B cell (primary cell): ENCODE data around the gene ZNF44. TPM values are rescaled to one million over a fixed set of nuclear protein-coding genes. Genes with fewer than 3 reads are reported as not detected.

Experiments used
- ATAC-seq: fragments of 200-7000 bp; cut with Tn5 transposase; one replicate; pipeline ENCODE4 v1.10.0; 2021; ENCODE audit warnings: low read depth, mild to moderate bottlenecking, moderate number of reproducible peaks, moderate library complexity
- CTCF ChIA-PET: fragments of 350-600 bp; sonication (Branson Sonifier 250); formaldehyde crosslinking; loops from one replicate; lab custom pipeline; 2021; ENCODE audit warnings: antibody characterized with exemption, inconsistent platforms; lab: Charles Lee
- POLR2A ChIA-PET: fragments of 350-600 bp; sonication (Branson Sonifier 250); formaldehyde crosslinking; loops from one replicate; lab custom pipeline; 2021; ENCODE audit warnings: antibody characterized with exemption; lab: Charles Lee
- DNase-seq: peaks from one replicate; pipeline ENCODE4 v3.0.0; 2013
- H2AFZ ChIP-seq: 2 replicates; pipeline ENCODE4 v1.6.1; 2012; ENCODE audit warnings: mild to moderate bottlenecking, low read depth, low read length; ENCODE audit not compliant: insufficient read depth, poor library complexity, severe bottlenecking
- H3K27ac ChIP-seq, 2 donors: 1 replicate in 1 of 2; 2 replicates in 1 of 2; pipeline ENCODE4 v1.5.1; 2012 to 2013; ENCODE audit warnings: low read length in 2 of 2, mild to moderate bottlenecking in 2 of 2, moderate library complexity in 1 of 2
- H3K27me3 ChIP-seq, 4 experiments: fragments of 200-600 bp in 1 of 4; sonication (generic) in 1 of 4; replicated peaks in 1 of 4; 1 replicate in 2 of 4; 2 replicates in 2 of 4; pipeline versions ENCODE4 v1.6.1 to v1.7.0; 2013 to 2016; ENCODE audit warnings: low read length in 3 of 4, mild to moderate bottlenecking in 2 of 4, mixed read lengths in 1 of 4, moderate library complexity in 1 of 4; ENCODE audit not compliant: insufficient read depth in 4 of 4, control insufficient read depth in 3 of 4; ENCODE audit errors: control extremely low read depth in 1 of 4
- H3K36me3 ChIP-seq, 2 experiments: replicated peaks in 1 of 2; 1 replicate in 1 of 2; 2 replicates in 1 of 2; pipeline versions ENCODE4 v1.6.1 to v1.7.1; 2013; ENCODE audit warnings: low read length in 1 of 2; ENCODE audit not compliant: insufficient read depth in 2 of 2, control insufficient read depth in 1 of 2; ENCODE audit errors: control extremely low read depth in 1 of 2, extremely low read depth in 1 of 2
- H3K4me1 ChIP-seq, 2 donors: fragments of 200-600 bp in 1 of 2; sonication (generic) in 1 of 2; 1 replicate in 1 of 2; 2 replicates in 1 of 2; pipeline versions ENCODE4 v1.5.1 to v1.6.1; 2013 to 2017; ENCODE audit warnings: low read length in 2 of 2; ENCODE audit not compliant: control insufficient read depth in 2 of 2, insufficient read depth in 2 of 2
- H3K4me2 ChIP-seq: replicated peaks from 2 replicates; pipeline ENCODE3; 2012; ENCODE audit warnings: mild to moderate bottlenecking, low read depth, low read length; ENCODE audit not compliant: poor library complexity, severe bottlenecking
- H3K4me3 ChIP-seq, 5 experiments: fragments of 200-600 bp in 1 of 5; sonication (generic) in 1 of 5; 1 replicate in 3 of 5; 2 replicates in 2 of 5; pipeline versions ENCODE4 v1.5.1 to v1.7.0; 2011 to 2016; ENCODE audit warnings: low read length in 4 of 5, mild to moderate bottlenecking in 4 of 5, low read depth in 2 of 5, control low read depth in 1 of 5, moderate library complexity in 1 of 5; ENCODE audit not compliant: insufficient read depth in 1 of 5; ENCODE audit errors: control extremely low read depth in 1 of 5, extremely low read depth in 1 of 5
- H3K79me2 ChIP-seq: fragments of 200-600 bp; sonication (generic); one replicate; pipeline ENCODE4 v1.6.0; 2016; ENCODE audit warnings: low read length; ENCODE audit not compliant: control insufficient read depth, insufficient read depth
- H3K9ac ChIP-seq: fragments of 200-600 bp; sonication (generic); 2 replicates; pipeline ENCODE4 v1.6.1; 2017; ENCODE audit warnings: mild to moderate bottlenecking, low read length, moderate library complexity
- H3K9me3 ChIP-seq, 3 donors: one replicate each; pipeline versions ENCODE4 v1.6.1 to v1.7.1; 2013; ENCODE audit warnings: low read length in 2 of 3; ENCODE audit not compliant: control insufficient read depth in 2 of 3, insufficient read depth in 1 of 3; ENCODE audit errors: control extremely low read depth in 1 of 3
- H4K20me1 ChIP-seq: 2 replicates; pipeline ENCODE4 v1.6.0; 2012; ENCODE audit warnings: mild to moderate bottlenecking, low read length; ENCODE audit not compliant: insufficient read depth, control insufficient read depth, poor library complexity, severe bottlenecking
- H3K27ac Mint-ChIP-seq: one replicate; pipeline ENCODE4 v1.8.0; 2021; ENCODE audit warnings: mixed read lengths
- H3K27me3 Mint-ChIP-seq: one replicate; pipeline ENCODE4 v1.8.0; 2021; ENCODE audit warnings: mixed read lengths
- H3K4me1 Mint-ChIP-seq: one replicate; pipeline ENCODE4 v1.8.0; 2021; ENCODE audit warnings: mixed read lengths
- H3K4me3 Mint-ChIP-seq: one replicate; pipeline ENCODE4 v1.8.0; 2021; ENCODE audit warnings: mixed read lengths
- H3K9me3 Mint-ChIP-seq: one replicate; pipeline ENCODE4 v1.8.0; 2022; ENCODE audit warnings: mixed read lengths; ENCODE audit not compliant: insufficient read depth
- EZH2 ChIP-seq: IDR thresholded peaks from 2 replicates; pipeline ENCODE4 v1.6.1; 2012; ENCODE audit warnings: borderline replicate concordance, low read depth, mild to moderate bottlenecking, moderate library complexity, low read length; ENCODE audit not compliant: insufficient read depth, poor library complexity, severe bottlenecking
- WGBS: methylation state at CpG from one replicate; pipeline ENCODE4 v1.1.5; 2013; ENCODE audit warnings: missing lambda C conversion rate; ENCODE audit not compliant: insufficient coverage; 5-methylcytosine and 5-hydroxymethylcytosine counted together
- intact Hi-C: fragments of 100-400 bp; cut with micrococcal nuclease; formaldehyde crosslinking; loops from one replicate; pipeline ENCODE4 v1.10.0; 2022
- polyA plus RNA-seq: library from polyadenylated mRNA; depleted of rRNA; stranded (reverse); fragments of >200 nt; gene quantifications from 2 replicates; pipeline ENCODE4 v1.2.3, GENCODE V29; 2012
- total RNA-seq, 2 donors: library from RNA; stranded (reverse); fragments of 120-200 nt in 1 of 2; gene quantifications; 1 replicate in 1 of 2; 2 replicates in 1 of 2; pipeline versions ENCODE4 v1.2.3 to v1.2.4, GENCODE V29; 2013 to 2022
- TF ChIP-seq, protein P1 (sequence below): fragments of 200-600 bp; IDR thresholded peaks from one replicate; pipeline ENCODE4 v1.8.0; 2022; ENCODE audit warnings: antibody characterized with exemption, mild to moderate bottlenecking

ZNF44 gene
- total and polyA plus RNA-seq, 2 donors (not counting 1 experiment from before 2014, with no cell fraction given): 11.3 to 28.0 TPM

DNA sequence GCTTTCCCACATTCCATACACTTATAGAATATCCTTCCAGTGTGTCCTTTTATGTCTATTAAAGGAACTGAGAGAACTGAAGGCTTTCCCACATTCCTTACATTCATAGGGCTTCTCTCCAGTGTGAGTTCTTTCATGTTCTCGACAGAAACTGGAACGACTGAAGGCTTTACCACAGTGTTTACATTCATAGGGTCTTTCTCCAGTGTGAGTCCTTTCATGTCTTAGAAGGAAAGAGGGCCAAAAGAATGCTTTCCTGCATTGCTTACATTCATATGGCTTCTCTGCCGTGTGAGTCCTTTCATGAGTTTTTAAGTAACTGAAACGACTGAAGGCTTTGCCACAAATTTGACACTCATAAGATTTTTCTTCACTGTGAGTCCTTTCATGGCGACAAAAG, 22.3 kb downstream of the ZNF44 start:
- POLR2A ChIA-PET: no interaction called here
- no peak for DNase-seq
- Histone ChIP-seq H3K27me3 (no peaks in the 10 kb centered on the region), H3K9ac (no peak overlapping the region), H3K4me3 (no peak overlapping the region), H3K9me3 (peaks cover 29 to 55% (median 40%) of the 10 kb centered on the region in 3 donors), H4K20me1 (no peaks in the 10 kb centered on the region), H3K36me3 (peaks cover 19 to 49% of the 10 kb centered on the region in 2 experiments), H2AFZ (no peak overlapping the region), H3K27ac (no peak overlapping the region), H3K4me2 (no peak overlapping the region), H3K4me1 (no peaks in the 10 kb centered on the region), H3K79me2 (peaks cover 21% of the 10 kb centered on the region)
- no peak overlapping the region for H3K4me3 Mint-ChIP-seq
- H3K4me1 Mint-ChIP-seq: no peaks in the 10 kb centered on the region
- no peak for ATAC-seq
- H3K27ac Mint-ChIP-seq: no peak overlapping the region
- no peak for TF ChIP-seq EZH2
- TF ChIP-seq, protein P1, sequence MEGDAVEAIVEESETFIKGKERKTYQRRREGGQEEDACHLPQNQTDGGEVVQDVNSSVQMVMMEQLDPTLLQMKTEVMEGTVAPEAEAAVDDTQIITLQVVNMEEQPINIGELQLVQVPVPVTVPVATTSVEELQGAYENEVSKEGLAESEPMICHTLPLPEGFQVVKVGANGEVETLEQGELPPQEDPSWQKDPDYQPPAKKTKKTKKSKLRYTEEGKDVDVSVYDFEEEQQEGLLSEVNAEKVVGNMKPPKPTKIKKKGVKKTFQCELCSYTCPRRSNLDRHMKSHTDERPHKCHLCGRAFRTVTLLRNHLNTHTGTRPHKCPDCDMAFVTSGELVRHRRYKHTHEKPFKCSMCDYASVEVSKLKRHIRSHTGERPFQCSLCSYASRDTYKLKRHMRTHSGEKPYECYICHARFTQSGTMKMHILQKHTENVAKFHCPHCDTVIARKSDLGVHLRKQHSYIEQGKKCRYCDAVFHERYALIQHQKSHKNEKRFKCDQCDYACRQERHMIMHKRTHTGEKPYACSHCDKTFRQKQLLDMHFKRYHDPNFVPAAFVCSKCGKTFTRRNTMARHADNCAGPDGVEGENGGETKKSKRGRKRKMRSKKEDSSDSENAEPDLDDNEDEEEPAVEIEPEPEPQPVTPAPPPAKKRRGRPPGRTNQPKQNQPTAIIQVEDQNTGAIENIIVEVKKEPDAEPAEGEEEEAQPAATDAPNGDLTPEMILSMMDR: no peak
- peaks cover 37% of the 10 kb centered on the region for H3K9me3 Mint-ChIP-seq
- WGBS: no CpG with 5 or more reads among the region's 5 CpGs
- intact Hi-C loops: no loop called here
- CTCF ChIA-PET: no interaction called here
- H3K27me3 Mint-ChIP-seq: no peaks in the 10 kb centered on the region

DNA sequence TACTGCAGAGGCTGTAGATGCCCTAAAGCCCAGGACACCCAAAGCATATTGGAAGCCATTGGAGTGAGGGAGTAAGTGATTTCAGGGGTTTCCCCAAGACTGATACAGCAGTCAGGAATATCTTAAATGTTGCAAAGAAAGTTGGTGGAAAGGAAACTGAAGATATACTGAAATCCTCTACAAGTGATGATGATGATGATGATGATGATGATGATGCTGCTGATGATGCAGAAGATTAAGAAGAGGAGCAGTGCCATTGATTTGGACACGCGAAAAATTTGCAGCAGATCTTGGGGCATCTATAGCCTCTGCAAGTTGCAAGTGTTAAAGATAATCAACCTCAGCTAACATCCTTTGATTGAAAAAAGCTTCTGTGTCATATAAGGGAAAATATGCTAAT, 23.8 kb downstream of the ZNF44 start:
- POLR2A ChIA-PET: no interaction called here
- Histone ChIP-seq H3K4me1 (no peaks in the 10 kb centered on the region), H3K4me2 (no peak overlapping the region), H3K9me3 (peaks cover 26 to 54% (median 49%) of the 10 kb centered on the region in 3 donors), H3K79me2 (peaks cover 8% of the 10 kb centered on the region), H4K20me1 (no peaks in the 10 kb centered on the region), H3K9ac (no peak overlapping the region), H3K27me3 (no peaks in the 10 kb centered on the region), H3K36me3 (peaks cover 16 to 42% of the 10 kb centered on the region in 2 experiments), H3K27ac (no peak overlapping the region), H2AFZ (no peak overlapping the region), H3K4me3 (no peak overlapping the region)
- intact Hi-C loops: no loop called here
- Mint-ChIP-seq H3K4me3 (no peak overlapping the region), H3K27ac (no peak overlapping the region), H3K4me1 (no peaks in the 10 kb centered on the region), H3K27me3 (no peaks in the 10 kb centered on the region), H3K9me3 (peaks cover 30% of the 10 kb centered on the region)
- no peak for ATAC-seq
- 100% methylated on average over 2 of the region's 2 CpGs for WGBS
- CTCF ChIA-PET: no interaction called here
- TF ChIP-seq EZH2: no peak
- TF ChIP-seq, protein P1: no peak
- DNase-seq: no peak
